Ecto neural progenitor cell (in vitro differentiated cells): ENCODE results near the gene RYR2.
"Not testable (repeated sequence)": the region's sequence is repeated elsewhere in the genome, so short reads cannot be mapped to it uniquely, and the experiment has no call there.

Experiments
- DNase-seq: peaks from one replicate; pipeline ENCODE4 v3.0.0-alpha.2; 2018; ENCODE audit warnings: low spot score

Gene RYR2

DNA sequence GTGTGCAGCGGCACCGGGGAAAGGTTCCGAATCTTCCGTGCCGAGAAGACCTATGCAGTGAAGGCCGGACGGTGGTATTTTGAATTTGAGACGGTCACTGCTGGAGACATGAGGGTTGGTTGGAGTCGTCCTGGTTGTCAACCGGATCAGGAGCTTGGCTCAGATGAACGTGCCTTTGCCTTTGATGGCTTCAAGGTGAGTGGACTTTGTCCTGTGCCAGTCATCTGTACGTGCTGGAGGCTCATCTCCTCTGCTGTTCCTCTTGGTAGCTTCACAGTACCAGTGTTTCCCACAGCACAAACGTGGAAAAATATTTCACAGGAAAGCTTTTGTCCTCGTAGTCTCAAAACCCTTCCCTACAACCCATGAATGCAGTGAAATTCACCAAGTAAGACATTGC, 524.6 kb downstream of the RYR2 start:
- no peak for DNase-seq

- DNase-seq = no peak
These were observed 527.0 kb downstream of the RYR2 start for GRCh38 chr1:237568955-237569354.

GRCh38 chr1:237570530-237570929, 528.5 kb downstream of the RYR2 start:
- no peak for DNase-seq

DNA sequence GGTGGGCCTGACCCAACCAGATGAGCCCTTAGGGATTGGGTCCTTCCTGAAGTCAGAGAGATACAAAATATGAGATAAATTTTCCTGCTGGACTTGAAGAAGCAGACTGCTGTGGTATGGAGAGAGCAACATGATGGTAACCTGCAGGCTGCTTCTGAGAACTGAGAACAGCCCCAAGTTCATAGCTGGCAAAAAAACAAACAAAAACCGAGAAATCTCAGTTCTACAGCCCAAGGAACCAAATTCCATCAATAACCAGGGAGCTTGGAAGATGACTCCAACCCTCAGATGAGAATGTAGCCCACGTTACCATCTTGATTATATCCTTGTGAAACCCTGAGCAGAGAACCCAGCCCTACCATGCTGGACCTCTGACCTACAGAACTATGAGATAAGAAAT, 532.6 kb downstream of the RYR2 start:
- DNase-seq = no peak

DNA sequence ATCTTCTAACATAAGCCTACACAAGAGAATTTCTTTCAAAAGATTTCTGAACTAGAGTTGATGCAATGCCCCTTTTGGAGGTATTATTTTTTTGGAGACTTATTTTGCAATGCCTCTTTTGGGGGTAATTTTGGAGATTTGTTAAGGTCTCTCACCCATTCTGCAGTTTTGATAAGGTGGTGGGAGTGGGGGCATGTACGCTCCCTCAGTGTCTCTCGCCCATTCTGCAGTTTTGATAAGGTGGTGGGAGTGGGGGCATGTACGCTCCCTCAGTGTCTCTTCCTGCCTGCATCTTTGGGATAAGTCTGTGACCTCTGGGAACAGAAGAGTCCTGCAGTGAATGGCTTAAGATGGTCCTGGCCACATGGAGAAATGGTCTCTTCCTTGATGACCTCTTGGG, 536.6 kb downstream of the RYR2 start:
- no peak for DNase-seq

GRCh38 chr1:237580726-237581125, 538.7 kb downstream of the RYR2 start:
- no peak for DNase-seq

DNA sequence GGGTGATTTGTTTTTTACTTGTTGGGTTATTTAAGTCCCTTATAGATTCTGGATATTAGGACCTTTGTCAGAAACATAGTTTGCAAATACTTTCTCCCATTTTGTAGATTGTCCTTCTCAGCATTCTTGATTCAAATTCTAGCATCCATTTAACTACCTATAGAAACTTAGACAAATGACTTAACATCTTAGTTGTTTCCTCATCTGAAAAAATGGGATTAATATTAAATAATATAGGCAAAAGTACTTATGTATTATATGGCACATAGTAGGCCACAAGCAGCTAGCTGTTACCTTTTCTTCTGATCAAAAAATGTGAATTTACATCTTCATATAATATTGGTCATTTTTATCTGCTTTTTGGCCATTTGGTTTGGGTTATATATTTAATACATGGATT, 541.3 kb downstream of the RYR2 start:
- no peak for DNase-seq

DNA sequence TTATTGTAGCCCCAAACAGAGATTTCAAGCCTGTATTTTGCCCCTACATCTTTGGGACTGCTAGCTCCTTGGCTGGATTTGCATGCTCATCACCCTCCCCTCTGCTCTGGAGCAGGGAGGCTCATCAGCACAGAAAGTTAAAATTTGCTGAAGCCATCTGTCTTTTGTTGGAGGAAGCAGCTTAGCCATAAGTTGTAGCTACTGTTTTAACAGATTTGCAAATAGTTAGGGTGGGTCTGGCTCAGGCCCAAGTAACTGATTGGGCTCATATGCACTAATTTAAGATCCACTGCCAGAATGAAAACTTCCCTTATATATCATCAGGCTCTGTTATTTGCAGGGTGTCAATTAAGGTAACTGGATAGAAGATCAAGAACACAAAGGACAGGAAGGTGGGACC, 541.8 kb downstream of the RYR2 start:
- no peak for DNase-seq

GRCh38 chr1:237590386-237590785, 548.4 kb downstream of the RYR2 start:
- no peak for DNase-seq

DNA sequence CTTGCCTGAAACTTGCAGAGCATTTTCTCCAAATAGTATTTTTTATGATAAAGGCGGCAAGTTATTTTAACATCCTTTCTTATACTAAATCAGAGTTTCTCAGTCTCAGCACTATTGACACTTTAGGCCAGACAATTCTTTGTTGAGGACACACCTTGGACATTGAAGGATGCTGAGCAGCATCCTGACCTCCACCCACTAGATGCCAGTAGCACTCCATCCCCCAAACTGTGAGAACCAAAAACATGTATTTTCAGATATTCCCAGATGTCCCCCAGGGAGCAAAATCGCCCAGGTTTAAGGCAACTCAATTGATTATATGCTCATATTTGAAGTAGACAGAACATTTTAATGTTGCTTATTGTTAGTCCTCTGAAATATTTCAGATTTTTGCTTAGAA, 549.4 kb downstream of the RYR2 start:
- DNase-seq = no peak

DNA sequence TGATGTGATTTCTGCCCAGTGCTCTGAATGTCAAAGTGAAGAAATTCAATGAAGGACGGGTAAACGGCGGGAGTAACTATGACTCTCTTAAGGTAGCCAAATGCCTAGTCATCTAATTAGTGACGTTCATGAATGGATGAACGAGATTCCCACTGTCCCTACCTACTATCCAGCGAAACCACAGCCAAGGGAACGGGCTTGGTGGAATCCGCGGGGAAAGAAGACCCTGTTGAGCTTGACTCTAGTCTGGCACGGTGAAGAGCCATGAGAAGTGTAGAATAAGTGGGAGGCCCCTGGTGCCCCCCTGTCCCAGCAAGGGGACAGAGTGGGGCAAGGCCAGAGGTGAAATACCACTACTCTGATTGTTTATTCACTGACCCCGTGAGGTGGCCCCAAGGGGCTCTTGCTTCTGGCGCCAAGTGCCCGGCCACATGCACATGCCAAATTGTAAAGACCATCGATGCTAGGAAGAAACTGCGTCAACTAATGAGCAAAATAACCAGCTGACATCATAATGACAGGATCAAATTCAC, 561.1 kb downstream of the RYR2 start:
- not testable (repeated sequence) for DNase-seq

- no peak for DNase-seq
These were observed 566.4 kb downstream of the RYR2 start for GRCh38 chr1:237608433-237608832.

- DNase-seq = no peak
These were observed 568.2 kb downstream of the RYR2 start for GRCh38 chr1:237610157-237610556.

DNA sequence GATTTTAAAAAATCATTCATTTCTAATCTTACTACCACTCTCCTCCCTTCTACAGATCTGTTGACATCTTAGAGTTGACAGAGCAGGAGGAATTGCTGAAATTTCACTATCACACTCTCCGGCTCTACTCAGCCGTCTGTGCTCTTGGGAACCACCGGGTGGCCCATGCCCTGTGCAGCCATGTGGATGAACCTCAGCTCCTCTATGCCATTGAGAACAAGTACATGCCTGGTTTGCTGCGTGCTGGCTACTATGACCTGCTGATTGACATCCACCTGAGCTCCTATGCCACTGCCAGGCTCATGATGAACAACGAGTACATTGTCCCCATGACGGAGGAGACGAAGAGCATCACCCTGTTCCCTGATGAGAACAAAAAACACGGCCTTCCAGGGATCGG, 572.0 kb downstream of the RYR2 start:
- DNase-seq = no peak

- no peak for DNase-seq
These were observed 577.6 kb downstream of the RYR2 start for GRCh38 chr1:237619553-237619952.

- DNase-seq = no peak
These were observed 592.9 kb downstream of the RYR2 start for GRCh38 chr1:237634922-237635321.

GRCh38 chr1:237638555-237638954, 596.6 kb downstream of the RYR2 start:
- DNase-seq = no peak

GRCh38 chr1:237640011-237640671, 598.2 kb downstream of the RYR2 start:
- DNase-seq = no peak

DNA sequence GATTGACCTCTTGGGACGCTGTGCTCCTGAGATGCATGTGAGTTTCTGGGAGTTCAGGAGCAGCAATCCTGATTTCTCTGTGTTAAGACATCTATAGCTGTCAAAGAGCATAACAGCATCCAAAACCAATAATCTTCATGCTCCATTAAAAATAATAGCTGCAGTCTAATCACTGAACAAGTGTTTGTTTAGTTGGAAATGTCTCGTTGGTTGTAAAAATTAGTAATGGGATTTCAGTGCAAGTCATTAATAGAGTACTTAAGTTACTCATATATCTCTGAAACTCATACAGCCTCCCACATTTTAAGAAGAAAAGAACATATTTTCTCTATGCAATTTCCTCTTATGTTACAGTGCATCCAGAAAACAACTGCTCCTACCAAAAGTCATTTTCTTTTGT, 599.0 kb downstream of the RYR2 start:
- DNase-seq = no peak

- DNase-seq = no peak
These were observed 608.8 kb downstream of the RYR2 start for GRCh38 chr1:237650809-237651208.

DNA sequence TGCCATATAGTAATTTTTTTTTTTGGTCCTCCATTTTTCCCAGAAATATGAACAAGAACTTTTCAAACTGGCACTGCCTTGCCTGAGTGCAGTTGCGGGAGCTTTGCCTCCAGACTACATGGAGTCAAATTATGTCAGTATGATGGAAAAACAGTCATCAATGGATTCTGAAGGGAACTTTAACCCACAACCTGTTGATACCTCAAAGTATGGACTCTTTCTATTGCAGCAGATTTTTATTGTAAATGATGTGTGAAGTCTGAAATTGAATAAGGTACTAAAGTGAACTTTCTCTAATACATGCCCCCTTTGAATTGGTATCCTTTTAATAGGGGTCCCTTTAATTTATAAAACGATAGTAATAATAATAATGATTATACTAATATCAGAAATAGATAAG, 613.8 kb downstream of the RYR2 start:
- DNase-seq = no peak

- DNase-seq = no peak
These were observed 622.4 kb downstream of the RYR2 start for GRCh38 chr1:237664348-237664747.

DNA sequence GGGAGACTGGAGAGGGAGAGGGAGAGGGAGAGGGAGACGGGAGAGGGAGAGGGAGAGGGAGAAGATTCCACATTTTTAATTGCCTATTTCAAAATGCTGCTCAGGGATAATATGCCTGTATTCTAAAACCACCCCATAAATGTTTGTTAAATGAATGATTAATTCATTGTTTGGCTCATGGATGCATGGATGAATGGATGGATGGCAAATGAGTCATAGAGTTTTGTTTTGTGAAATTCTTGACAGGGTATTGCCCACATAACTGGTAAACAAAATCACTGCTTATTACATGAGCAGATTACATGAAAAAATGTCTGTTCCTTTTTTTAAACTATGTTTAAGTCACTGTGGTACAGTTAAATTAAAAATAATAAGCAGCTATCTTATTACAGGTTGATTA, 628.3 kb downstream of the RYR2 start:
- DNase-seq = no peak

DNA sequence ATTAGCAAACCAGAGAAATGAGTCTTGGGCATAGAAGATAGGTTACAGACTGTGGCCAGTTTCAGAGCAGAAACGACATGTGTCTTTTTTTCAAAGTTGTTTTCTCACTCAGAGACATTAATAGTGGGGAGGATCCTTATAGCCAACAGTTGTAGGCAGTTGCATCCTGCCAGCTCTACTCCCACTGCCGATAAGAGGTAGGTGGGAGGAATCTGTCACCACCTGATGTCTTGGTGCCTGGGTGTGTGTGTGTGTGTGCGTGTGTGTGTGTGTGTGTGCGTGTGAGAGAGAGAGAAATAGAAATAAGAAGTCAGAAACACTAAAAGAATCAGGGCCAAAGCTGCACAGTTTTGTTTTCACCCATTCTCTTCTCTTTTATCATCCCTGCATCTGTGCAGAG, 629.3 kb downstream of the RYR2 start:
- no peak for DNase-seq
